ENCODE measurements around the gene PLEKHG3. TPM values are rescaled to one million over a fixed set of nuclear protein-coding genes. Genes with fewer than 3 reads are reported as not detected.

The PLEKHG3 gene
- total RNA-seq, 1 experiment from 2014 or later = 75.3 TPM

DNA sequence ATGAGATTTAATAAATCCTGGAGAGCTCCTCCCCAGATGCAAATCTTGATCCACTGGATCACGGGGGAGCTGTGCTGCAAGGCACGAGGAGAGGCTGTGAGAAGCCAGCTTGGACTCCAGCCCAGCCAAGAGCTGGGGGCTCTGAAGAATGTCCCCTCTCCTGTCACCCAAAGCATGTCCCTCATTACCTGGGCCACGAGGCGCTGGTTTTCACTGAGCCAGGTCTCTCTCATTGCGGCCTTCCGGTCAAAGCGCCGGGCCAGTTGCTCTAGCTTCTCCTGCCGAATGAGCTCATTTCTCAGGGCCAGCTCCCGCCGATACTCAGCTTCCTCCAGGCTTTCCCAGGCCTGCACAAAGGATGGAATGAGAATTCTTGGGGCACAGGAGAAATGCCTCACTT is 92.1 kb downstream of the PLEKHG3 start:
- TF ChIP-seq, protein P1, sequence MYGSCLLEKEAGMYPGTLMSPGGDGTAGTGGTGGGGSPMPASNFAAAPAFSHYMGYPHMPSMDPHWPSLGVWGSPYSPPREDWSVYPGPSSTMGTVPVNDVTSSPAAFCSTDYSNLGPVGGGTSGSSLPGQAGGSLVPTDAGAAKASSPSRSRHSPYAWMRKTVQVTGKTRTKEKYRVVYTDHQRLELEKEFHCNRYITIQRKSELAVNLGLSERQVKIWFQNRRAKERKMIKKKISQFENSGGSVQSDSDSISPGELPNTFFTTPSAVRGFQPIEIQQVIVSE (CRISPR knock-in tag; IDR thresholded peaks at IDR 0.05; ENCODE audit: borderline replicate concordance) = no peak
- DNase-seq (ENCODE audit: low spot score) (no peak), ATAC-seq (no peak)
- Mint-ChIP-seq H3K36me3 (no peaks in the 10 kb centered on the region), H3K27me3 (ENCODE audit: low read depth) (no peaks in the 10 kb centered on the region; the same call in 1 of the 2 replicates), H3K4me3 (no peak overlapping the region), H3K4me1 (peaks cover 3% of the 10 kb centered on the region; the same call in 1 of the 2 replicates), H3K9me3 (no peaks in the 10 kb centered on the region), H3K27ac (no peak overlapping the region)
- ChIA-PET POLR2A (no interaction called here), CTCF (interaction anchor here (0.9 to 2.3 kb wide), 8 partner anchors 11 to 114 kb away, joined by 3 to 15 read pairs (median 4); no protein-coding TSS in a partner anchor)

DNA sequence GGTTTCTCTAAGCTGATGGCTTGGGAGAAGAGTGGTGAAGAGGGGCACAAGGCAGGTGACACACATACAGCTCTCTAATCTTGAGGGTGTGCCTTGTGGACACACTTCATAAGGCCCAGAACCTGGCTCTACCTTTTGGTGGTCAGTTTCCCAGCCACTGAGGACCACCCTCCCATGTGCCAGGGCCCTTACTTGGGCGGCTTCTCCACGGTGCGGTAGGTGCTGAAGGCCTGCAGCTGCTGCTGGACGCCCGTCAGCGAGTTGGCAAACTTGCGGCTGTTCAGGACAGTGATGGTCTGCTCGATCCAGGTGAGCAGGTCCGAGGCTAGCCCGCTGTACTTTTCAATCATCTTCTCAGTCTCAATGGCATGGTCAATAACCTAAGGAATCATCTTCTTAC is 95.3 kb downstream of the PLEKHG3 start:
- ChIA-PET POLR2A (no interaction called here), CTCF (interaction anchor here (0.6 to 7.5 kb wide), 23 partner anchors 9 to 337 kb away, joined by 3 to 126 read pairs (median 5); partner anchors contain the start of gene SPTB)
- no peaks in the 10 kb centered on the region for H3K36me3 Mint-ChIP-seq
- ATAC-seq (no peak), DNase-seq (ENCODE audit: low spot score) (no peak)
- H3K9me3 Mint-ChIP-seq = no peaks in the 10 kb centered on the region
- no peak overlapping the region for H3K4me3 Mint-ChIP-seq
- H3K27ac Mint-ChIP-seq = no peak overlapping the region
- peaks cover 3% of the 10 kb centered on the region; the same call in 1 of the 2 replicates for H3K4me1 Mint-ChIP-seq
- H3K27me3 Mint-ChIP-seq (ENCODE audit: low read depth) = no peaks in the 10 kb centered on the region; the same call in 1 of the 2 replicates
- TF ChIP-seq, protein P2, sequence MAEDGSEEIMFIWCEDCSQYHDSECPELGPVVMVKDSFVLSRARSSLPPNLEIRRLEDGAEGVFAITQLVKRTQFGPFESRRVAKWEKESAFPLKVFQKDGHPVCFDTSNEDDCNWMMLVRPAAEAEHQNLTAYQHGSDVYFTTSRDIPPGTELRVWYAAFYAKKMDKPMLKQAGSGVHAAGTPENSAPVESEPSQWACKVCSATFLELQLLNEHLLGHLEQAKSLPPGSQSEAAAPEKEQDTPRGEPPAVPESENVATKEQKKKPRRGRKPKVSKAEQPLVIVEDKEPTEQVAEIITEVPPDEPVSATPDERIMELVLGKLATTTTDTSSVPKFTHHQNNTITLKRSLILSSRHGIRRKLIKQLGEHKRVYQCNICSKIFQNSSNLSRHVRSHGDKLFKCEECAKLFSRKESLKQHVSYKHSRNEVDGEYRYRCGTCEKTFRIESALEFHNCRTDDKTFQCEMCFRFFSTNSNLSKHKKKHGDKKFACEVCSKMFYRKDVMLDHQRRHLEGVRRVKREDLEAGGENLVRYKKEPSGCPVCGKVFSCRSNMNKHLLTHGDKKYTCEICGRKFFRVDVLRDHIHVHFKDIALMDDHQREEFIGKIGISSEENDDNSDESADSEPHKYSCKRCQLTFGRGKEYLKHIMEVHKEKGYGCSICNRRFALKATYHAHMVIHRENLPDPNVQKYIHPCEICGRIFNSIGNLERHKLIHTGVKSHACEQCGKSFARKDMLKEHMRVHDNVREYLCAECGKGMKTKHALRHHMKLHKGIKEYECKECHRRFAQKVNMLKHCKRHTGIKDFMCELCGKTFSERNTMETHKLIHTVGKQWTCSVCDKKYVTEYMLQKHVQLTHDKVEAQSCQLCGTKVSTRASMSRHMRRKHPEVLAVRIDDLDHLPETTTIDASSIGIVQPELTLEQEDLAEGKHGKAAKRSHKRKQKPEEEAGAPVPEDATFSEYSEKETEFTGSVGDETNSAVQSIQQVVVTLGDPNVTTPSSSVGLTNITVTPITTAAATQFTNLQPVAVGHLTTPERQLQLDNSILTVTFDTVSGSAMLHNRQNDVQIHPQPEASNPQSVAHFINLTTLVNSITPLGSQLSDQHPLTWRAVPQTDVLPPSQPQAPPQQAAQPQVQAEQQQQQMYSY (CRISPR knock-in tag; IDR thresholded peaks at IDR 0.05) = no peak
- no peak for TF ChIP-seq NFATC4 (CRISPR knock-in tag; IDR thresholded peaks at IDR 0.05)
- no peak for TF ChIP-seq ZNF232 (CRISPR knock-in tag; IDR thresholded peaks at IDR 0.05)
- no peak for TF ChIP-seq GABPB1 (CRISPR knock-in tag; IDR thresholded peaks at IDR 0.05)
- TF ChIP-seq, protein P3, sequence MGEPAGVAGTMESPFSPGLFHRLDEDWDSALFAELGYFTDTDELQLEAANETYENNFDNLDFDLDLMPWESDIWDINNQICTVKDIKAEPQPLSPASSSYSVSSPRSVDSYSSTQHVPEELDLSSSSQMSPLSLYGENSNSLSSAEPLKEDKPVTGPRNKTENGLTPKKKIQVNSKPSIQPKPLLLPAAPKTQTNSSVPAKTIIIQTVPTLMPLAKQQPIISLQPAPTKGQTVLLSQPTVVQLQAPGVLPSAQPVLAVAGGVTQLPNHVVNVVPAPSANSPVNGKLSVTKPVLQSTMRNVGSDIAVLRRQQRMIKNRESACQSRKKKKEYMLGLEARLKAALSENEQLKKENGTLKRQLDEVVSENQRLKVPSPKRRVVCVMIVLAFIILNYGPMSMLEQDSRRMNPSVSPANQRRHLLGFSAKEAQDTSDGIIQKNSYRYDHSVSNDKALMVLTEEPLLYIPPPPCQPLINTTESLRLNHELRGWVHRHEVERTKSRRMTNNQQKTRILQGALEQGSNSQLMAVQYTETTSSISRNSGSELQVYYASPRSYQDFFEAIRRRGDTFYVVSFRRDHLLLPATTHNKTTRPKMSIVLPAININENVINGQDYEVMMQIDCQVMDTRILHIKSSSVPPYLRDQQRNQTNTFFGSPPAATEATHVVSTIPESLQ (CRISPR knock-in tag; IDR thresholded peaks at IDR 0.05) = no peak
- TF ChIP-seq, protein P4, sequence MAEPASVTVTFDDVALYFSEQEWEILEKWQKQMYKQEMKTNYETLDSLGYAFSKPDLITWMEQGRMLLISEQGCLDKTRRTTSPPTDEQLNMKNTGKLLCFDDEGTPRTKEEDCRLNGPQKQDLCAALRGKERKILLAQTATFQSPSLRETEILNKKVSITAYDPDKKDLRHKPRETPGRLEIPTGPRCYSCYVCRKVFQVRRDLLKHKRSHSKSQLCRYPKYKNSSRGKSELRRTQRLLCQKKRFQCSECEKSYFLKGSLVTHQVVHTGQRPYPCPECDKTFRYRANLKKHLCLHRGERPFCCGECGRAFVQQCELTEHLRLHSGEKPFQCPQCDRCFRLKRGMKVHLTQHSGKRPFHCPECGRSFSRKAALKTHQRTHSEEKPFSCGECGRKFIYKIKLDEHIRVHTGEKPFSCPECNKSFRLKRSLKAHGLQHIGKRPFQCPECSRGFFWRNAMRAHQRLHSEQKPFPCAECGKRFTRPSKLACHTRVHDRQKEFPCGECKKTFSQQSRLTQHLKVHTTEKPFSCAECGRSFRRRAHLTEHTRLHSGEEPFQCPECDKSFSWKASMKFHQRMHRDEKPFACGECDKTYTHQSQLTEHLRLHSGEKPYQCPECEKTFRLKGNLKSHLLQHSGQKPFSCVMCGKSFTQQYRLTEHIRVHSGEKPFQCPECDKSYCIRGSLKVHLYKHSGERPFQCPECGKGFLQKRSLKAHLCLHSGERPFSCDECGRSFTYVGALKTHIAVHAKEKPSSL (CRISPR knock-in tag; conservative IDR thresholded peaks at IDR 0.05) = no peak
- TF ChIP-seq, protein P5, sequence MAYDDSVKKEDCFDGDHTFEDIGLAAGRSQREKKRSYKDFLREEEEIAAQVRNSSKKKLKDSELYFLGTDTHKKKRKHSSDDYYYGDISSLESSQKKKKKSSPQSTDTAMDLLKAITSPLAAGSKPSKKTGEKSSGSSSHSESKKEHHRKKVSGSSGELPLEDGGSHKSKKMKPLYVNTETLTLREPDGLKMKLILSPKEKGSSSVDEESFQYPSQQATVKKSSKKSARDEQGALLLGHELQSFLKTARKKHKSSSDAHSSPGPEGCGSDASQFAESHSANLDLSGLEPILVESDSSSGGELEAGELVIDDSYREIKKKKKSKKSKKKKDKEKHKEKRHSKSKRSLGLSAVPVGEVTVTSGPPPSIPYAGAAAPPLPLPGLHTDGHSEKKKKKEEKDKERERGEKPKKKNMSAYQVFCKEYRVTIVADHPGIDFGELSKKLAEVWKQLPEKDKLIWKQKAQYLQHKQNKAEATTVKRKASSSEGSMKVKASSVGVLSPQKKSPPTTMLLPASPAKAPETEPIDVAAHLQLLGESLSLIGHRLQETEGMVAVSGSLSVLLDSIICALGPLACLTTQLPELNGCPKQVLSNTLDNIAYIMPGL (CRISPR knock-in tag; IDR thresholded peaks at IDR 0.05) = no peak
- TF ChIP-seq, protein P6, sequence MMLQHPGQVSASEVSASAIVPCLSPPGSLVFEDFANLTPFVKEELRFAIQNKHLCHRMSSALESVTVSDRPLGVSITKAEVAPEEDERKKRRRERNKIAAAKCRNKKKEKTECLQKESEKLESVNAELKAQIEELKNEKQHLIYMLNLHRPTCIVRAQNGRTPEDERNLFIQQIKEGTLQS (CRISPR knock-in tag; conservative IDR thresholded peaks at IDR 0.05) = no peak
- no peak for TF ChIP-seq KAT7 (CRISPR knock-in tag; IDR thresholded peaks at IDR 0.05; ENCODE audit: borderline replicate concordance)
- no peak for TF ChIP-seq SP1 (CRISPR knock-in tag; conservative IDR thresholded peaks at IDR 0.05)
- no peak for TF ChIP-seq ETV6 (CRISPR knock-in tag; IDR thresholded peaks at IDR 0.05)
- TF ChIP-seq, protein P7, sequence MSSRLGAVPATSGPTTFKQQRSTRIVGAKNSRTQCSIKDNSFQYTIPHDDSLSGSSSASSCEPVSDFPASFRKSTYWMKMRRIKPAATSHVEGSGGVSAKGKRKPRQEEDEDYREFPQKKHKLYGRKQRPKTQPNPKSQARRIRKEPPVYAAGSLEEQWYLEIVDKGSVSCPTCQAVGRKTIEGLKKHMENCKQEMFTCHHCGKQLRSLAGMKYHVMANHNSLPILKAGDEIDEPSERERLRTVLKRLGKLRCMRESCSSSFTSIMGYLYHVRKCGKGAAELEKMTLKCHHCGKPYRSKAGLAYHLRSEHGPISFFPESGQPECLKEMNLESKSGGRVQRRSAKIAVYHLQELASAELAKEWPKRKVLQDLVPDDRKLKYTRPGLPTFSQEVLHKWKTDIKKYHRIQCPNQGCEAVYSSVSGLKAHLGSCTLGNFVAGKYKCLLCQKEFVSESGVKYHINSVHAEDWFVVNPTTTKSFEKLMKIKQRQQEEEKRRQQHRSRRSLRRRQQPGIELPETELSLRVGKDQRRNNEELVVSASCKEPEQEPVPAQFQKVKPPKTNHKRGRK (CRISPR knock-in tag; IDR thresholded peaks at IDR 0.05; ENCODE audit: borderline replicate concordance) = no peak
- TF ChIP-seq, protein P8, sequence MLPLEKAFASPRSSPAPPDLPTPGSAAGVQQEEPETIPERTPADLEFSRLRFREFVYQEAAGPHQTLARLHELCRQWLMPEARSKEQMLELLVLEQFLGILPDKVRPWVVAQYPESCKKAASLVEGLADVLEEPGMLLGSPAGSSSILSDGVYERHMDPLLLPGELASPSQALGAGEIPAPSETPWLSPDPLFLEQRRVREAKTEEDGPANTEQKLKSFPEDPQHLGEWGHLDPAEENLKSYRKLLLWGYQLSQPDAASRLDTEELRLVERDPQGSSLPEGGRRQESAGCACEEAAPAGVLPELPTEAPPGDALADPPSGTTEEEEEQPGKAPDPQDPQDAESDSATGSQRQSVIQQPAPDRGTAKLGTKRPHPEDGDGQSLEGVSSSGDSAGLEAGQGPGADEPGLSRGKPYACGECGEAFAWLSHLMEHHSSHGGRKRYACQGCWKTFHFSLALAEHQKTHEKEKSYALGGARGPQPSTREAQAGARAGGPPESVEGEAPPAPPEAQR (CRISPR knock-in tag; IDR thresholded peaks at IDR 0.05) = no peak
- no peak for TF ChIP-seq RORB (CRISPR knock-in tag; IDR thresholded peaks at IDR 0.05)
- TF ChIP-seq, protein P9, sequence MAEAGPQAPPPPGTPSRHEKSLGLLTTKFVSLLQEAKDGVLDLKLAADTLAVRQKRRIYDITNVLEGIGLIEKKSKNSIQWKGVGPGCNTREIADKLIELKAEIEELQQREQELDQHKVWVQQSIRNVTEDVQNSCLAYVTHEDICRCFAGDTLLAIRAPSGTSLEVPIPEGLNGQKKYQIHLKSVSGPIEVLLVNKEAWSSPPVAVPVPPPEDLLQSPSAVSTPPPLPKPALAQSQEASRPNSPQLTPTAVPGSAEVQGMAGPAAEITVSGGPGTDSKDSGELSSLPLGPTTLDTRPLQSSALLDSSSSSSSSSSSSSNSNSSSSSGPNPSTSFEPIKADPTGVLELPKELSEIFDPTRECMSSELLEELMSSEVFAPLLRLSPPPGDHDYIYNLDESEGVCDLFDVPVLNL (CRISPR knock-in tag; IDR thresholded peaks at IDR 0.05; ENCODE audit: borderline replicate concordance, low read depth) = no peak

All from WTC11 (cell line).